Muscle of leg (tissue), 16 donors: ENCODE results near the gene PLXDC2. TPM values are rescaled to one million over a fixed set of nuclear protein-coding genes. Genes with fewer than 3 reads are reported as not detected.
"Not testable (repeated sequence)": the region's sequence is repeated elsewhere in the genome, so short reads cannot be mapped to it uniquely, and the experiment has no call there.

ENCODE experiments used
- DNase-seq: peaks from one replicate; pipeline ENCODE4 v3.0.0; 2013
- H3K27ac ChIP-seq: one replicate; pipeline ENCODE4 v1.5.1; 2013; ENCODE audit warnings: mild to moderate bottlenecking, low read length, control low read depth
- H3K27me3 ChIP-seq: one replicate; pipeline ENCODE4 v1.6.1; 2013; ENCODE audit warnings: low read length; ENCODE audit not compliant: control insufficient read depth, insufficient read depth
- H3K36me3 ChIP-seq: one replicate; pipeline ENCODE4 v1.6.1; 2013; ENCODE audit warnings: low read length; ENCODE audit not compliant: control insufficient read depth, insufficient read depth
- H3K4me1 ChIP-seq: one replicate; pipeline ENCODE4 v1.6.1; 2013; ENCODE audit warnings: low read length; ENCODE audit not compliant: control insufficient read depth, insufficient read depth
- H3K4me3 ChIP-seq: one replicate; pipeline ENCODE4 v1.5.1; 2013; ENCODE audit warnings: low read length, control low read depth
- H3K9me3 ChIP-seq: replicated peaks from 2 replicates; pipeline ENCODE4 v1.6.1; 2013; ENCODE audit warnings: low read depth, low read length; ENCODE audit not compliant: control insufficient read depth
- WGBS: methylation state at CpG from one replicate; pipeline ENCODE4 v1.1.5; 2013; ENCODE audit warnings: missing lambda C conversion rate; ENCODE audit not compliant: insufficient coverage; 5-methylcytosine and 5-hydroxymethylcytosine counted together
- long read RNA-seq, 11 donors: transcript quantifications; one replicate each; lab custom pipeline, GENCODE V29; 2026
- polyA plus RNA-seq, 8 donors: library from polyadenylated mRNA; unstranded; fragments of 120-200 nt; gene quantifications; one replicate each; pipeline versions ENCODE4 v1.2.1 to v1.2.3, GENCODE V29; 2013; ENCODE audit warnings: inconsistent platforms in 1 of 8, low replicate concordance in 1 of 8; ENCODE audit not compliant: insufficient read length in 8 of 8, insufficient read depth in 1 of 8
- total RNA-seq: library from RNA; stranded (reverse); fragments of 120-200 nt; gene quantifications from one replicate; pipeline ENCODE4 v1.2.4, GENCODE V29; 2013

Gene PLXDC2
- total RNA-seq (49.9 TPM), polyA plus RNA-seq (10 to 100 TPM; 20.9 to 45.1 (median 31.6) TPM)
- long read RNA-seq, donor 1, full-length matches to known transcripts, result 2 of 2 reads
- long read RNA-seq, donor 1, partial matches to known transcripts, result 0 of 2 reads
- long read RNA-seq, donor 1, other reads (novel, unspliced or antisense), result 0 of 2 reads
- long read RNA-seq, donor 2, full-length matches to known transcripts, result 1 of 1 reads
- long read RNA-seq, donor 2, partial matches to known transcripts, result 0 of 1 reads
- long read RNA-seq, donor 2, other reads (novel, unspliced or antisense), result 0 of 1 reads
- long read RNA-seq, donor 3, full-length matches to known transcripts, result 6 of 12 reads
- long read RNA-seq, donor 3, partial matches to known transcripts, result 6 of 12 reads
- long read RNA-seq, donor 3, other reads (novel, unspliced or antisense), result 0 of 12 reads
- long read RNA-seq, donor 4, full-length matches to known transcripts, result 1 of 1 reads
- long read RNA-seq, donor 4, partial matches to known transcripts, result 0 of 1 reads
- long read RNA-seq, donor 4, other reads (novel, unspliced or antisense), result 0 of 1 reads
- long read RNA-seq, donor 5, full-length matches to known transcripts, result 10 of 47 reads
- long read RNA-seq, donor 5, partial matches to known transcripts, result 37 of 47 reads
- long read RNA-seq, donor 5, other reads (novel, unspliced or antisense), result 0 of 47 reads
- long read RNA-seq, donor 6, full-length matches to known transcripts, result 5 of 5 reads
- long read RNA-seq, donor 6, partial matches to known transcripts, result 0 of 5 reads
- long read RNA-seq, donor 6, other reads (novel, unspliced or antisense), result 0 of 5 reads
- long read RNA-seq, donor 7, full-length matches to known transcripts, result 5 of 12 reads
- long read RNA-seq, donor 7, partial matches to known transcripts, result 7 of 12 reads
- long read RNA-seq, donor 7, other reads (novel, unspliced or antisense), result 0 of 12 reads
- long read RNA-seq, donor 8, full-length matches to known transcripts, result 6 of 6 reads
- long read RNA-seq, donor 8, partial matches to known transcripts, result 0 of 6 reads
- long read RNA-seq, donor 8, other reads (novel, unspliced or antisense), result 0 of 6 reads
- long read RNA-seq, donor 9, full-length matches to known transcripts, result 2 of 2 reads
- long read RNA-seq, donor 9, partial matches to known transcripts, result 0 of 2 reads
- long read RNA-seq, donor 9, other reads (novel, unspliced or antisense), result 0 of 2 reads
- long read RNA-seq, donor 10, full-length matches to known transcripts, result 4 of 4 reads
- long read RNA-seq, donor 10, partial matches to known transcripts, result 0 of 4 reads
- long read RNA-seq, donor 10, other reads (novel, unspliced or antisense), result 0 of 4 reads
- long read RNA-seq, donor 11, full-length matches to known transcripts, result 4 of 4 reads
- long read RNA-seq, donor 11, partial matches to known transcripts, result 0 of 4 reads
- long read RNA-seq, donor 11, other reads (novel, unspliced or antisense), result 0 of 4 reads

- 0% methylated on average over 56 of the region's 65 CpGs for WGBS
- Histone ChIP-seq H3K4me3 (peak within 1 kb of the TSS; percentile 94), H3K9me3 (no peaks in the 10 kb centered on the region), H3K36me3 (peaks cover 3% of the 10 kb centered on the region), H3K27me3 (no peaks in the 10 kb centered on the region), H3K4me1 (no peaks in the 10 kb centered on the region), H3K27ac (peak within 1 kb of the TSS; percentile 97)
- peak; percentile 76 for DNase-seq
Observed at GRCh38 chr10:19816411-19817230, at the start of gene PLXDC2. TSS of gene PLXDC2 (plus strand) at chr10:19816432.

GRCh38 chr10:19767876-19768275 is 48.4 kb upstream of the PLXDC2 start:
- no peak overlapping the region for H3K27ac ChIP-seq
- no peaks in the 10 kb centered on the region for H3K9me3 ChIP-seq
- no peak for DNase-seq
- no peaks in the 10 kb centered on the region for H3K36me3 ChIP-seq
- H3K4me1 ChIP-seq, result no peaks in the 10 kb centered on the region
- H3K4me3 ChIP-seq, result no peak overlapping the region
- 29% methylated on average over 1 of the region's 7 CpGs for WGBS
- H3K27me3 ChIP-seq, result no peaks in the 10 kb centered on the region

- H3K27ac ChIP-seq, H3K4me3 ChIP-seq, H3K27me3 ChIP-seq, H3K9me3 ChIP-seq, DNase-seq, H3K36me3 ChIP-seq, H3K4me1 ChIP-seq: not testable (repeated sequence)
- WGBS, result no CpG with 5 or more reads among the region's 3 CpGs
Observed at GRCh38 chr10:19769826-19770225, 46.4 kb upstream of the PLXDC2 start.

DNA sequence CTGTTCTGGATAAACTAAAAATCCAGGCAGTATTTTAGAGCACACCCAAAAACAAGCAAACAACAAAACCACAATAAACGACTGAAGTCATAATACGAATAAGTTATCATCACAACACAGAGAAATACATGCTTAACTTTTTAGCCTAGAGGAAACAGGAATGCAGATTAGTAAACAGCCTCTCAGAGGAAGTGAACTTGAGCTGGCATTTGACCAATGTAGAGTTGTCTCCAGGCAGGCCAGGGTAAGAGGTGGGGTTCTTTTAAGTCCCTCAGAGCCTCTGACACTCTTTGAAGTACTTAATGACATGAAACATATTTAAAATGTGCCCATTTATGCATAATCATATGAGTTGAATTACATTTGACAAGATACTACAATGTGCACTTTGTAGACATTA is 43.3 kb upstream of the PLXDC2 start:
- no peak overlapping the region for H3K27ac ChIP-seq
- H3K4me3 ChIP-seq, result no peak overlapping the region
- no peaks in the 10 kb centered on the region for H3K4me1 ChIP-seq
- peak; percentile 11 for DNase-seq
- H3K36me3 ChIP-seq, result no peaks in the 10 kb centered on the region
- H3K27me3 ChIP-seq, result no peaks in the 10 kb centered on the region
- no peaks in the 10 kb centered on the region for H3K9me3 ChIP-seq
- WGBS, result no CpG with 5 or more reads among the region's 2 CpGs

- H3K9me3 ChIP-seq, result no peaks in the 10 kb centered on the region
- H3K27ac ChIP-seq, result no peak overlapping the region
- WGBS, result no CpG with 5 or more reads among the region's 2 CpGs
- no peak overlapping the region for H3K4me3 ChIP-seq
- H3K4me1 ChIP-seq, result no peaks in the 10 kb centered on the region
- no peaks in the 10 kb centered on the region for H3K27me3 ChIP-seq
- DNase-seq, result peak; percentile 39
- H3K36me3 ChIP-seq, result no peaks in the 10 kb centered on the region
Observed at GRCh38 chr10:19775296-19775695, 40.9 kb upstream of the PLXDC2 start.

- Histone ChIP-seq H3K27ac (no peak overlapping the region), H3K4me1 (no peaks in the 10 kb centered on the region), H3K36me3 (no peaks in the 10 kb centered on the region), H3K27me3 (no peaks in the 10 kb centered on the region), H3K4me3 (no peak overlapping the region), H3K9me3 (no peaks in the 10 kb centered on the region)
- no CpG with 5 or more reads among the region's 2 CpGs for WGBS
- DNase-seq, result no peak
Observed at GRCh38 chr10:19777806-19778205, 38.4 kb upstream of the PLXDC2 start.

- WGBS, result no CpG with 5 or more reads among the region's 2 CpGs
- no peaks in the 10 kb centered on the region for H3K27me3 ChIP-seq
- no peaks in the 10 kb centered on the region for H3K36me3 ChIP-seq
- no peak overlapping the region for H3K27ac ChIP-seq
- DNase-seq, result no peak
- H3K4me3 ChIP-seq, result no peak overlapping the region
- H3K9me3 ChIP-seq, result no peaks in the 10 kb centered on the region
- H3K4me1 ChIP-seq, result no peaks in the 10 kb centered on the region
Observed at GRCh38 chr10:19778996-19779395, 37.2 kb upstream of the PLXDC2 start.

GRCh38 chr10:19782430-19783089 is 33.7 kb upstream of the PLXDC2 start:
- H3K9me3 ChIP-seq, result no peaks in the 10 kb centered on the region
- no peaks in the 10 kb centered on the region for H3K4me1 ChIP-seq
- no peak overlapping the region for H3K27ac ChIP-seq
- WGBS, result 100% methylated on average over 1 of the region's 6 CpGs
- H3K4me3 ChIP-seq, result no peak overlapping the region
- H3K27me3 ChIP-seq, result no peaks in the 10 kb centered on the region
- no peaks in the 10 kb centered on the region for H3K36me3 ChIP-seq
- DNase-seq, result no peak

GRCh38 chr10:19783721-19784120 is 32.5 kb upstream of the PLXDC2 start:
- Histone ChIP-seq H3K27ac (no peak overlapping the region), H3K36me3 (no peaks in the 10 kb centered on the region), H3K4me3 (no peak overlapping the region), H3K9me3 (no peaks in the 10 kb centered on the region), H3K27me3 (no peaks in the 10 kb centered on the region), H3K4me1 (no peaks in the 10 kb centered on the region)
- DNase-seq, result no peak
- no CpG with 5 or more reads among the region's 4 CpGs for WGBS
